Activated T-cell treated with anti-CD3 and anti-CD28 coated beads, Interleukin-2, amount 50 U/mL, for 48 hours (primary cell): ENCODE measurements around the gene ARSB.

Source experiments
- DNase-seq, 2 experiments: peaks; one replicate each; pipeline ENCODE4 v3.0.0-alpha.2; 2020

Gene ARSB

DNA sequence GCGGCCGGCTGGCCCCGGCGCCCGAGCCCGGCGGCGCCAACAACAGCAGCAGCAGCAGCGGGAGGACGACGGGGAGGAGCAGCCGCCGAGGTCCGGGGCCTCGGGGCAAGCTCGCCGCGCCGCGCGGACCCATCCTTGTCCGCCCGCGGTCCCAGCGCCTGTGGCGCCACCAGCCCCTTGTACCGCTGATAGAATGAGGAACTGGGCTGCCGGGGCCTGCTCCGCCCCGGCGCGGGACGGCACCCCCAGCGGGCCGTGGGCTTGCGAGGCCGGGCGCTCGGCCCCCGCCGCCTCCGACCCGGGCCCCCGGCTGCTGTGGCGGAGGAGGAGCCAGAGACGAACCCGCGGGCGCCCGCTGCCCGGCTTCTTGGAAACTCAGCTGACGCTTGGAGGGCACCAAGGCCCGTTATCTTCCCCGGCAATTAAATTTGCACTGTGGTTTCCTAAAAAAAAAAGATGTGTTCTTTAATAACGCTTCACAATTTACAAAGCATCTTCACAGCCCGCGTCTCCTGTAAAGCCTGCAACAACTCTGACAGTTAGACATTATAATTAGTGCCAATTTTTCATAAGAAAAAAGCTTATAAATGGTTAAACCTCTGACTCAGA is at the start of gene ARSB:
Gene ARSB, minus strand, starts transcription at position 195 of the 609 bp plus-strand sequence. Its CDS starts 62 bp downstream, at position 133.
- DNase-seq: peak; percentile 62 to 73

- no peak for DNase-seq
These were observed 47.7 kb upstream of the ARSB start for GRCh38 chr5:79032782-79033181.

GRCh38 chr5:79032031-79032695 is 47.1 kb upstream of the ARSB start:
- DNase-seq: no peak

- DNase-seq: no peak
These were observed 46.4 kb upstream of the ARSB start for GRCh38 chr5:79031485-79031867.

GRCh38 chr5:79030663-79031484 is 45.8 kb upstream of the ARSB start:
- no peak for DNase-seq

DNA sequence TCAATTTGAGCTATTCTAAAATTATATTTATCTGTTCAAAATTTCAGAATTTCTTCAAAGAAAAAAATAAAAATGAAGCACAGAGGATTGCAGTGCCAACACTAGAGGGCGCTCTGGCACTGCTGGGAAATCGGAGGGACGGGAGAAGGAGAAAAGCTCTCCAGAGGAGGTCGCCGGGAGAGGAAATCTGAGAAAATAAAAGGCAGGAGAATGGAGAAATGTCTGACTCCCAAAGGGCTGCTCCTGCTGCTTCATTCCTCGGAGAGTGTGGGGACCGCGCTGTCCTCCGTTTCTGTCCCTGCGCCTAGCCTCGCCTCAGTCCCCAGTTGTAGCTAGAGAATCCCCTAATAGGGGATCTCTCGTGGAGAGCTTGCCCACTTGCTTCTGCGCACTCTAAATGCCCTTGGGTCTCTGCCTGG is 40.0 kb upstream of the ARSB start:
- peak; percentile 58 to 69 for DNase-seq

GRCh38 chr5:79023947-79024346 is 38.8 kb upstream of the ARSB start:
- no peak for DNase-seq

DNA sequence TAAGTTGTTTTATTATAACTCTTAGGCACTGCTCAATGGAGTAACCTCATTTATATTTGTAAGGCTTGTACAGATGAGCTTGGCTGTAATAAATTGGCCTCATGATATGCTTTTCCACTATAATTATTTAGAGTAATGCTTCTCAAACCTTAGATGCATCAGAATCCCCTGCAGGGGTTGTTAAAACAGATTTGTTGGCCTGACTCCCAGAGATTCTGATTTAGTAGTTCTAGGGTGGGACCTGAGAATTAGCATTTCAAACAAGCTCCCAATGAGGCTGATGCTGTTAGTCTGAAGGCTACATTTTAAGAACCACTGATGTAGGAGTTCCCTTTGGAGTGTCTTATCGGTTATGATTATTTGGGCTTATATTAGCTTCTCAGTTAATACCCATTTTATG is 38.2 kb upstream of the ARSB start:
- DNase-seq: no peak

- DNase-seq: no peak
These were observed 37.7 kb upstream of the ARSB start for GRCh38 chr5:79022771-79023170.

DNA sequence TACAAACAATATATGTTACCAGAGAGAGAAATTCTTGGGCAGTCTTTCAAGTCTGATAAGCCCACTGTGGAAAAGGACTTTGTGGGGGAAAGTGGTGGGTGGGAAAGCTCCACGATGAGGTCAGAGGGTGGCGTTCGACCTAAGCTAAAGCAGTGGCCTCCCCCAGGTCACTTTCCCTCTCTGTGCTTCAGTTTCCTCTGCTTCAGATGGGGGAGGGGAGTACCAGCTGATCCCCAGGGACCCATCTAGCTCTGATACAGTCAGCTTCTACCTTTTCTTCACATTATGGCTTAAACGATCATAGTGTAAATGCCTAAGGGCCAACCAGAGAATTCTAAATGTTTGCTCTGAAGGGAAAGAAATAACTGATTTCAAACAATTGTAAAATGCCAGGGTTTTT is 36.6 kb upstream of the ARSB start:
- DNase-seq: no peak

- DNase-seq: peak; percentile 46 to 56
These were observed 35.9 kb upstream of the ARSB start for GRCh38 chr5:79020861-79021561.

DNA sequence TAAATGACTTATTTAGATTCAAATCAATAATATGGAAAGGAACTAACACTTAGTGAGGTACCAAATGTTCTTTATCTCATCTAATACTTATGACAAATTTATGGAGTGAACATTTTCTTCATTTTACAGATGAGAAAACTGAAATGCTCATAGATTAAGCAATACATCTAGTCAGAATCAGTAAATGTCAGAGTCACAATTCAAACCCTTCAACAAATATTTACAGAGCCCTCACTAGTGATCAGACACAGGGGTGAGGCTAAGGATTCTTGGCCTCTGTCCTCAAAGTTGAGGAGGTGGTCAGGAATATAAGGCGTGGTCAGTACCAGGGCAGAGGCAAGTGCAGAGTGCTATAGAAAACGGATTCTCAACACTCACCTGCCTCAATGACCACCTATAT is 29.5 kb upstream of the ARSB start:
- no peak for DNase-seq

GRCh38 chr5:79011869-79012268 is 26.8 kb upstream of the ARSB start:
- no peak for DNase-seq

- no peak for DNase-seq
These were observed 26.2 kb upstream of the ARSB start for GRCh38 chr5:79011219-79011836.

GRCh38 chr5:79008362-79008761 is 23.3 kb upstream of the ARSB start:
- no peak for DNase-seq

GRCh38 chr5:79007872-79008271 is 22.8 kb upstream of the ARSB start:
- no peak for DNase-seq

DNA sequence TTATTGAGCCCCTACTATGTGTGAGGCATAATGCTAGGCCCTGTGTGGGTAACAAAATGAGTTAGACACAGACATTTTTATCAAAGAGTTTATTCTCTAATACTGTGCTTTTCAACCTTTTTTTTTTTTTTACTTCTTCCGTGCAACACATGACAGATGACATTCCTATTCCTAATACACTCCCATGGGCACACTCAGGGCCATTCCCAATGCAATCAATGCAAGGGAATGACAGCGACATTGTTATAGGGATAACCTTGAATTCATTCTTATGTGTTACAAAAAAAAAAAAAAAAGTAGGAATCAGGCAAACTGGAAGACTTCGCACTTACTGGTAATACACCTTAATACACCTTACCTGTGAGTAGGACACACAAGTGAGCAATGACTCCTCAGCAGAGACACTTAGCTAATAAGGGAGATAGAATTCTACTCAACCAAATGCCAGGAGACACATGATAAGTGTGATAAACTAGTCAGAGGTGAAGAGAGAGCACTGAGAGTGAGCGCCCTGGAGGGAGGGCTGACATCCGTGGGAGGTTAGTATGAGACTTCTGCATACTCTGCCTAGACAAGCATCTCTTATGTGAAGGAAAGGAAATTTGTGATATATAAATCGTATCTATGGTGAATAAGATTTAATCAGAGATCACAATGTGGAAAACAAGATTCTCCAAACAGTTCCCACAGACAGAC is 21.0 kb upstream of the ARSB start:
- no peak for DNase-seq

- no peak for DNase-seq
These were observed 20.0 kb upstream of the ARSB start for GRCh38 chr5:79005151-79005550.

DNA sequence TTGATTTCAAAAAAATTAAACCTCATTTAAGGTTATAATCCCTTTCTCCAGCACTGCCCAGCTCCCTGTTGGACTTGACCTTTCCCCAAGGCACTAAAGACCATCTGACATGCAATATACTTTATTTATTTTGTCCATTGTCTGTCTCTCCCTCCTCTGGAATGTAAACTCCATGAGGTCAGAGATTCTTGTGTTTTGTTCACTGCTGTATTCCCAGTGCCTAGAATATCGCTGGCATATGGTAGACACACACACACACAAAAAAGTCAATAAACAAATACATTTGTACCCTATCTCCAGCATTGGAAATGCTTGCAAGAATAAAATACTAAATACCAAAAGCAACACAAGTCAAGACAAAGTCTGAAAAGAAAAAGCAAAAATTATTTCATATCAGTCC is 17.3 kb upstream of the ARSB start:
- DNase-seq: no peak

DNA sequence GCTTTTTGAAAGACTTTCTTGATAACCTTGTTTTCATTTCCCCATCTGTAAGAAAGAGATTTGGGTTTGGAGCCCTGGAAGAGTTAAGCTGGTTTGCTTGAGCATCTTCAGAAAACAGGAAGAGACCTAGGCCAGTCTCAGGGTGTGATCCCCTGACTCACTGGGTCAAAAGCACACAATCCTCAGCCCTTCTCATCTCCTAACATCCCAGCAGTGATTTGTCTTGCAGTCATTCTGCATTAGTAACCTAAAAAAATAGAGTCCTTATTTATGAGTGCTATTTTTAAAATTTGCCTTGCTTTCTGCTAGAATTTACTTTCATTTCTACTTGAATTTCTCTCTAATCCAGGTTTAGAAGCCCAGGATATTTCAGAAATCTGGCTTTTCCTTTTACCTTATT is 16.4 kb upstream of the ARSB start:
- no peak for DNase-seq

DNA sequence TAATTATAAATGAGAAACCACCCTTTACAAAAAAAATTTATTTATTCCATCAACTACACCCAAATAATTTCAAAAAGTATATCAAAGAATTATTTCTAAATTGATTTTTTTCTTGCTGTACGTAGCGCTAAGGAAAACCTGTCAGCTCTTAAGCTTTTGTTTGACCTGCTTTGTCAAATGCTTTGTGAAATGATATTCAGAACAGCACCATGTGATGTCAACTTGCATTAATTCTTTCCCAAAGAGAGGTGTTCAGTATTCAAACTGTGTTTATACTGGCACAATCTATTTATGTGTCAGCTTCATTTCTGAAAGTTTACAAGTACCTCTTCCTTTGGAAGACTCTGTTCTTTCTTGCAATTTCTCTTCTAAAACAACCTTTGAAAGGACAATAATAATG is 12.0 kb upstream of the ARSB start:
- no peak for DNase-seq

- no peak for DNase-seq
These were observed 10.5 kb upstream of the ARSB start for GRCh38 chr5:78995521-78996007.
